ENCODE data around the gene IPO11.

The IPO11 gene

DNA sequence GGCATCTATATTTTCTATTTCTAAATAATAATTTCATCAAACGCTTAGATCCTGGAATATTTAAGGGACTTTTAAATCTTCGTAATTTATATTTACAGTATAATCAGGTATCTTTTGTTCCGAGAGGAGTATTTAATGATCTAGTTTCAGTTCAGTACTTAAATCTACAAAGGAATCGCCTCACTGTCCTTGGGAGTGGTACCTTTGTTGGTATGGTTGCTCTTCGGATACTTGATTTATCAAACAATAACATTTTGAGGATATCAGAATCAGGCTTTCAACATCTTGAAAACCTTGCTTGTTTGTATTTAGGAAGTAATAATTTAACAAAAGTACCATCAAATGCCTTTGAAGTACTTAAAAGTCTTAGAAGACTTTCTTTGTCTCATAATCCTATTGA lies 167.2 kb downstream of the IPO11 start:
- TF ChIP-seq, protein P1, sequence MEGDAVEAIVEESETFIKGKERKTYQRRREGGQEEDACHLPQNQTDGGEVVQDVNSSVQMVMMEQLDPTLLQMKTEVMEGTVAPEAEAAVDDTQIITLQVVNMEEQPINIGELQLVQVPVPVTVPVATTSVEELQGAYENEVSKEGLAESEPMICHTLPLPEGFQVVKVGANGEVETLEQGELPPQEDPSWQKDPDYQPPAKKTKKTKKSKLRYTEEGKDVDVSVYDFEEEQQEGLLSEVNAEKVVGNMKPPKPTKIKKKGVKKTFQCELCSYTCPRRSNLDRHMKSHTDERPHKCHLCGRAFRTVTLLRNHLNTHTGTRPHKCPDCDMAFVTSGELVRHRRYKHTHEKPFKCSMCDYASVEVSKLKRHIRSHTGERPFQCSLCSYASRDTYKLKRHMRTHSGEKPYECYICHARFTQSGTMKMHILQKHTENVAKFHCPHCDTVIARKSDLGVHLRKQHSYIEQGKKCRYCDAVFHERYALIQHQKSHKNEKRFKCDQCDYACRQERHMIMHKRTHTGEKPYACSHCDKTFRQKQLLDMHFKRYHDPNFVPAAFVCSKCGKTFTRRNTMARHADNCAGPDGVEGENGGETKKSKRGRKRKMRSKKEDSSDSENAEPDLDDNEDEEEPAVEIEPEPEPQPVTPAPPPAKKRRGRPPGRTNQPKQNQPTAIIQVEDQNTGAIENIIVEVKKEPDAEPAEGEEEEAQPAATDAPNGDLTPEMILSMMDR (IDR thresholded peaks at IDR 0.05; ENCODE audit: insufficient read depth, low read depth, low read length, missing control alignments), result no peak
- H3K4me3 ChIP-seq (ENCODE audit: low read length), result no peak overlapping the region
- no peak for DNase-seq (ENCODE audit: low read depth)

DNA sequence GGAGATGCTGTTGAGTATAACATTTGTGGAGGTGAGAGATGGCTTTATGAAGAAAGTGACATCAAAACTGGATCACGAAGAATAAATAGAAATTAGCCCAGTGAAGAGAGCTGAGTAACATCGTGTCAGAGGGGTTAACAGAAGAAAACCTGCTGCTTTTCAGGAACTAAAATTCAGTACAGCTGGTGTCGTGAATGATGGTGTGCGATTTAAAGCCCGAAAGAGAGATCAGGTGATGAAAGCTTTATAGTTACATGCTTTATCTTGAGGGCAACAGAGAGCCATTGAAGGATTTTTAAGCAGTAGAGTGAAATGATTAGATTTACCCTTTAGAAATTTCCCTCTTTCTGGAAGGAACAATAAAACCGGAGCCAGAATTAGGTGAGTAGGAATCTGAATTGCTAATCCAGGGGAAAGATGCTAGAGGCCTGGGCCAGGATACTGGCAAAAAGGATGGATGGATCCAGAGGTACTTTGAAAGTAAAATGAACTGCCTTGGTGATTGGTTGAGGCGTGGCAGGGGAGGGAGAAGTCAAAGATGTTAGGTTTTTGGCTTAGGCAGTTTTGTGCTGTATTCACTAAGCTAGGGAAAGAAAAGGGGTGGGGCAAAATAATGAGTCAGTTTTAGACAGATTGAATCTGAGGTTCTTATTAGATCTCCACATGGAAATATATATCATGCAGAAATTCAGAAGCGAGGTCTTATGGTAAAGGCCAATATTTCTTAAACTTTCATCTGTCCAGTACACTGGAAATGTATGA lies 169.5 kb downstream of the IPO11 start:
- TF ChIP-seq, protein P1 (IDR thresholded peaks at IDR 0.05; ENCODE audit: insufficient read depth, low read depth, low read length, missing control alignments), result no peak
- H3K4me3 ChIP-seq (ENCODE audit: low read length), result no peak overlapping the region
- peak; percentile 33 for DNase-seq (ENCODE audit: low read depth)

DNA sequence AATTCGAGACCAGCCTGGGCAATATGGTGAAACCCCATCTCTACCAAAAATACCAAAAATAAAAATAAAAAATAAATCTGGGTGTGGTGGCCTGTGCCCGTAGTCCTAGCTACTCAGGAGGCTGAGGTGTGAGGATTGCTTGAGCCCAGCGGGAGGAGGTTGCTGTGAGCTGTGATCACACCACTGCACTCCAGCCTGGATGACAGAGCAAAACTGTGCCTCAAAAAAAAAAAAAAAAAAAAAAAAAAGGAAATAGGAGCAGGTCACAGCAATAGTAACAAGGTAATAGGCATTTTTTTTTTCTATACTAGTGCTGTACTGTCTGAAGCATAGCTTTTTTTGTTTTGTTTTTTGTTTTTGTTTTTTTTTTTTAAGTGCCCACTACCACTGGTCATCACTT lies 171.8 kb downstream of the IPO11 start:
- DNase-seq (ENCODE audit: low read depth), result no peak
- H3K4me3 ChIP-seq (ENCODE audit: low read length), result no peak overlapping the region
- TF ChIP-seq, protein P1 (IDR thresholded peaks at IDR 0.05; ENCODE audit: insufficient read depth, low read depth, low read length, missing control alignments), result no peak

DNA sequence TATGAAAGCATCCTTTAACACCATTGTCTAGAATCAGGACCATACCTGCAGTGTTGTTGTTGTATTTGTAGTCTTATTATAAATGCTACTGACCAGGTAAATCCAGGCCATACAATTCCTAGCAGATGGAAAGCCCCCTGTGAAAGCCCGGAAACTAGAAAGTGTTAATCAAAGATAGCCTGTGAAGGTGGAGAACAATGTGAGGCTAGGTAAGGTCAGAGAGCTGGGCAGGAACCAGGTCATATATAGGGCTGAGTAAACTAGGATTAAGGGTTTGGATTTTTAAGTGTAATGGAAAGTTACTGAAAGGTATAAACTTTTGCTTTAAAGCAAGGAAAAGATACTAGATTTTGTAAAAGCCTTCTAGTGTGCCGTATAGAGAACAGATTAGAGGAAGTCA lies 172.7 kb downstream of the IPO11 start:
- H3K4me3 ChIP-seq (ENCODE audit: low read length), result no peak overlapping the region
- TF ChIP-seq, protein P1 (IDR thresholded peaks at IDR 0.05; ENCODE audit: insufficient read depth, low read depth, low read length, missing control alignments), result no peak
- DNase-seq (ENCODE audit: low read depth), result no peak

DNA sequence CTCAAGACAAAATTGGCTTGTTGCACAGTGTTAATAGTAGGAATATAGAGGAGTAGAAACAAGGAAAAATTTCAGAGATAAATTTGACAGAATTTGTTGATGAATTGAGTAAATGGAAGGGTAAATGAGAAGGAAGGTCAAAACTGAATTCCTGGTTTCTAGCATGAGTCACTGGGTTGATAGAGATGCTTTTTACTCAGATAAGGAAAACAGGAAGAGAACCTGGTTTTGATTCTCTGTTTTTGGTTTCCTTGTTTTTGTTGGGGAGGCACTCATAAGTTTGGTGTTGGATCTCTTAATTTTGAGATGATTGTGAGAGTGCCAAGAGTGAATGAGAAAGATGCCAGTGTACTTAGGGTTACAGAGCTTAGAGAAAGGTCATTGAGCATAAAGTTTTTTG lies 173.2 kb downstream of the IPO11 start:
- H3K4me3 ChIP-seq (ENCODE audit: low read length), result no peak overlapping the region
- DNase-seq (ENCODE audit: low read depth), result no peak
- TF ChIP-seq, protein P1 (IDR thresholded peaks at IDR 0.05; ENCODE audit: insufficient read depth, low read depth, low read length, missing control alignments), result no peak

DNA sequence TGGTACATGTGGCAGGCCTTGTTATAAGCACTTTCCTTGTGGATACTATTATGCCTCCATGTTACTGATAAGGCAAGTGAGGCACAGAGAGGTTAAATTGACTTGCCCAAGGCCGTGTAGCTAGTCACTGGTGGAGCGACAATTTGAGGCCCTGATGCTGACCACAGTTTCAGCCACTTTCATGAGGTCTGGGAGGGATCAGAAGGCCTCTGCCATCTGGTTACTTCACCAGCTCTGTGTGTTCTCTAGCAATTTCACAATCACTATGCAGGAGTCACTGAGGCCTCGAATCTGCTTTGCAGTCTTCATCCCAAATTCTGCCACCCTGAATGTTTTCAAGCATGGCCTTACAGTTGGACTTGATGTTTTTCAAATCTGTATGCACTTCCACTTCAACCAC lies 175.2 kb downstream of the IPO11 start:
- TF ChIP-seq, protein P1 (IDR thresholded peaks at IDR 0.05; ENCODE audit: insufficient read depth, low read depth, low read length, missing control alignments), result no peak
- DNase-seq (ENCODE audit: low read depth), result no peak
- no peak overlapping the region for H3K4me3 ChIP-seq (ENCODE audit: low read length)

DNA sequence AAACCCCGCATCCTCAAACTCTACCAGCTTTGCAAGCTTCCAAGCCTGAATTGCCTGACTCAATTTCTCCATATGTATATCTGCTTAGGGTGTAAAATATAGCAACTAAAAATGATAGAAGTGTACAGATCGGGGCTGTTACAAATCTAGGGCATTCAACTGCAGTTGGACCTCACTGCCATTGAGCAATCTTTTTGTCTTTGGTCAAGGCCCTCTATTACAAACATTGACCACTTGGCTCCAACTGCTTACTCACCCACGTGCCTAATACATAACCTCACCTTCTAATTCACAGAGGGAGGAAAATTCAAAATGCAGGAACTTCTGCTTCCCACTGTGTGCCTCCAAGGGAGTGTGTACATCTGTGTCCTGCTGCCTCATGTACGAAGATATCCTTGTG lies 176.1 kb downstream of the IPO11 start:
- TF ChIP-seq, protein P1 (IDR thresholded peaks at IDR 0.05; ENCODE audit: insufficient read depth, low read depth, low read length, missing control alignments), result no peak
- no peak for DNase-seq (ENCODE audit: low read depth)
- H3K4me3 ChIP-seq (ENCODE audit: low read length), result no peak overlapping the region

Data from epithelial cell of esophagus (primary cell).